ENCODE data around the gene SLC38A3. TPM values are rescaled to one million over a fixed set of nuclear protein-coding genes. Genes with fewer than 3 reads are reported as not detected.

The SLC38A3 gene
- total and polyA plus RNA-seq, 2 donors (not counting 3 experiments of a cell fraction or from before 2014, with no cell fraction given) = 0.60 to 1.1 TPM

DNA sequence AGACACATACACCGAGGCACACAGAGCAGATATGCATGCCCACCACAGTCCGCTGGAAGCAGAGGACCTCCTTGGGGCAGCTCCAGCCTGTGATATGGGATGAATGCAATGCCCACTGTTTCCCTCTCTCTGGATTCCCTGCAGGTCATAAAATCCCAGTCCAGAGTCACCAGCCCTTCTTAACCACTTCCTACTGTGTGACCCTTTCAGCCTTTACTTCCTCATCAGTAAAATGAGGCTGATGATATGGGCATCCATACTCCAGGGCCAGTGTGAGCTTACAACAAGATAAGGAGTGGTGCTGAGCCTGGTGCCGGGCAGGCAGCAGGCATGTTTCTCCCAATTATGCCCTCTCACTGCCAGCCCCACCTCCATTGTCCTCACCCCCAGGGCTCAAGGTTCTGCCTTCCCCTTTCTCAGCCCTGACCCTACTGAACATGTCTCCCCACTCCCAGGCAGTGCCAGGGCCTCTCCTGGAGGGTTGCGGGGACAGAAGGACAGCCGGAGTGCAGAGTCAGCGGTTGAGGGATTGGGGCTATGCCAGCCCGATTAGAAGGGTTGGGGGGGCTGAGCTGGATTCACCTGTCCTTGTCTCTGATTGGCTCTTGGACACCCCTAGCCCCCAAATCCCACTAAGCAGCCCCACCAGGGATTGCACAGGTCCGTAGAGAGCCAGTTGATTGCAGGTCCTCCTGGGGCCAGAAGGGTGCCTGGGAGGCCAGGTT, 14.0 kb upstream of the SLC38A3 start, which contains the start of gene GNAT1:
Gene GNAT1 (plus strand): TSS at position 675 of the 725 bp plus-strand sequence. CDS start 116 bp downstream, outside the sequence.
- Histone ChIP-seq H3K4me3 (replicated peaks in 1 of 3; ENCODE audit: insufficient read depth in 1 of 3, low read depth in 1 of 3, low read length in 3 of 3) (no peak within 1 kb of the TSS), H4K20me1 (replicated peaks; ENCODE audit: control insufficient read depth, extremely low read depth, insufficient read depth, low read length) (no peaks in the 10 kb centered on the region), H3K9ac (replicated peaks; ENCODE audit: extremely low read depth, insufficient read depth, low read length) (no peak within 1 kb of the TSS), H3K36me3 (ENCODE audit: control insufficient read depth in 2 of 2, extremely low read depth in 1 of 2, insufficient read depth in 2 of 2, low read length in 2 of 2) (peaks cover 0 to 14% of the 10 kb centered on the region in 2 experiments), H3K4me2 (ENCODE audit: insufficient read depth, low read length) (no peak within 1 kb of the TSS), H2AFZ (ENCODE audit: low read depth, low read length) (no peak within 1 kb of the TSS), H3K27me3 (ENCODE audit: control insufficient read depth in 2 of 2, insufficient read depth in 2 of 2, low read length in 2 of 2) (peaks cover 11 to 13% of the 10 kb centered on the region in 2 experiments), H3K4me1 (ENCODE audit: control insufficient read depth, extremely low read depth, insufficient read depth, low read length) (peaks cover 5% of the 10 kb centered on the region), H3K9me1 (replicated peaks; ENCODE audit: control insufficient read depth, extremely low read depth, insufficient read depth, low read length) (no peaks in the 10 kb centered on the region), H3K79me2 (ENCODE audit: control insufficient read depth, insufficient read depth, low read length) (no peaks in the 10 kb centered on the region), H3K27ac (ENCODE audit: insufficient read depth, low read depth, low read length) (no peak within 1 kb of the TSS), H3K9me3 (replicated peaks; ENCODE audit: control insufficient read depth, insufficient read depth, low read length) (no peaks in the 10 kb centered on the region)
- BruUV-seq (replicated peaks) = no TSS peak
- dilution Hi-C loops (cut with MboI; ENCODE audit: extremely low pct_ligation_motif_present, low sequenced_read_pairs) = no loop called here
- ChIA-PET POLR2A (interaction anchor here (0.6 to 0.7 kb wide), 3 partner anchors 38 to 262 kb away, joined by 3 to 4 read pairs (median 4); partner anchors contain the start of gene MON1A), CTCF (interaction anchor here (0.6 to 12.0 kb wide), 15 partner anchors 9 to 134 kb away, joined by 3 to 314 read pairs (median 4); partner anchors contain the start of gene GNAI2)
- peak; percentile 38 for FAIRE-seq
- DNase-seq (ENCODE audit: low read depth, low spot score) = peak; percentile 18
- TF ChIP-seq EZH2 (IDR thresholded peaks at IDR 0.05; ENCODE audit: borderline replicate concordance, low read depth, low read length, severe bottlenecking) (no peak), POLR2A (IDR thresholded peaks at IDR 0.05; ENCODE audit: low read depth, low read length) (no peak), POLR2AphosphoS5 (IDR thresholded peaks at IDR 0.05; ENCODE audit: insufficient read depth, low read depth, low read length) (no peak), JUN (IDR thresholded peaks at IDR 0.05; ENCODE audit: borderline replicate concordance, insufficient read depth, insufficient read length, low read depth) (no peak), GATA2 (IDR thresholded peaks at IDR 0.05; ENCODE audit: insufficient read depth, insufficient read length, low read depth, low read length) (no peak), CTCF (IDR thresholded peaks at IDR 0.05; ENCODE audit: extremely low read depth in 1 of 2, insufficient read depth in 1 of 2, low read depth in 1 of 2, low read length in 2 of 2) (no peak), MYC (IDR thresholded peaks at IDR 0.05; ENCODE audit: low read depth, low read length) (no peak)
- TF ChIP-seq, protein P1, sequence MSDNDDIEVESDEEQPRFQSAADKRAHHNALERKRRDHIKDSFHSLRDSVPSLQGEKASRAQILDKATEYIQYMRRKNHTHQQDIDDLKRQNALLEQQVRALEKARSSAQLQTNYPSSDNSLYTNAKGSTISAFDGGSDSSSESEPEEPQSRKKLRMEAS (IDR thresholded peaks at IDR 0.05; ENCODE audit: insufficient read depth, insufficient read length) = no peak
- intact Hi-C loops (cut with micrococcal nuclease) = loop anchor here (5.0 kb wide), 1 partner anchor 351 kb away; no protein-coding TSS in a partner anchor
